ENCODE measurements around the gene TBX2.

The TBX2 gene

GRCh38 chr17:61416540-61417363 is 17.1 kb downstream of the TBX2 start (continued):
- TF ChIP-seq ZNF639 (tag by site-specific recombination; IDR thresholded peaks at IDR 0.05) (no peak), IKZF3 (tag by site-specific recombination; IDR thresholded peaks at IDR 0.05) (no peak), ZNF302 (tag by site-specific recombination; IDR thresholded peaks at IDR 0.05; ENCODE audit: low read depth) (no peak), GLIS1 (tag by site-specific recombination; IDR thresholded peaks at IDR 0.05) (peak; percentile 21; the same call in 1 of the 2 replicates), ZNF791 (tag by site-specific recombination; IDR thresholded peaks at IDR 0.05) (no peak), ZNF404 (tag by site-specific recombination; IDR thresholded peaks at IDR 0.05) (no peak), ZNF324 (tag by site-specific recombination; IDR thresholded peaks at IDR 0.05) (peak; percentile 45; the same call in 1 of the 2 replicates), ZNF16 (tag by site-specific recombination; IDR thresholded peaks at IDR 0.05; ENCODE audit: low read depth) (no peak), SP2 (tag by site-specific recombination; IDR thresholded peaks at IDR 0.05) (0 out of 2 replicates have a peak, but pooled peaks have one; percentile 13)

- H3K27ac ChIP-seq (ENCODE audit: extremely low read depth, low read depth, low read length) = no peak overlapping the region
- no peaks in the 10 kb centered on the region for H3K36me3 ChIP-seq (ENCODE audit: control insufficient read depth in 2 of 2, insufficient read depth in 1 of 2, low read length in 2 of 2)
- TF ChIP-seq ZFP37 (tag by site-specific recombination; IDR thresholded peaks at IDR 0.05) = no peak
- TF ChIP-seq ZNF596 (tag by site-specific recombination; IDR thresholded peaks at IDR 0.05) = no peak
- no peak for TF ChIP-seq ZNF692 (tag by site-specific recombination; IDR thresholded peaks at IDR 0.05)
- TF ChIP-seq ZNF10 (tag by site-specific recombination; IDR thresholded peaks at IDR 0.05) = no peak
- no peak for TF ChIP-seq REPIN1 (tag by site-specific recombination; IDR thresholded peaks at IDR 0.05; ENCODE audit: low read depth)
- TF ChIP-seq ZNF114 (tag by site-specific recombination; IDR thresholded peaks at IDR 0.05) = no peak
- no peak for TF ChIP-seq YY1 (tag by site-specific recombination; IDR thresholded peaks at IDR 0.05)
- TF ChIP-seq ZNF157 (tag by site-specific recombination; IDR thresholded peaks at IDR 0.05) = no peak
- no peak for TF ChIP-seq KLF1 (tag by site-specific recombination; IDR thresholded peaks at IDR 0.05)
- no peak for TF ChIP-seq ZNF514 (tag by site-specific recombination; IDR thresholded peaks at IDR 0.05)
- no peak for TF ChIP-seq ZNF530 (tag by site-specific recombination; IDR thresholded peaks at IDR 0.05; ENCODE audit: low read depth)
- TF ChIP-seq ZNF121 (tag by site-specific recombination; IDR thresholded peaks at IDR 0.05) = no peak
- TF ChIP-seq ZNF37A (tag by site-specific recombination; IDR thresholded peaks at IDR 0.05) = no peak
- no peak for TF ChIP-seq ZNF112 (tag by site-specific recombination; IDR thresholded peaks at IDR 0.05)
- TF ChIP-seq TCF7L2 (IDR thresholded peaks at IDR 0.05; ENCODE audit: borderline replicate concordance, low read depth, low read length) = no peak
- TF ChIP-seq GLIS1 (tag by site-specific recombination; IDR thresholded peaks at IDR 0.05) = no peak
- H3K4me1 ChIP-seq (ENCODE audit: control insufficient read depth, insufficient read depth, low read length) = peaks cover 1% of the 10 kb centered on the region; the same call in 1 of the 2 replicates
- no peak overlapping the region for H3K4me3 ChIP-seq (ENCODE audit: low read depth, low read length)
- ChIA-PET CTCF (interaction anchor here (0.7 to 3.4 kb wide), 7 partner anchors 9 to 416 kb away, joined by 3 to 19 read pairs (median 5); no protein-coding TSS in a partner anchor), POLR2A (no interaction called here)
- no peaks in the 10 kb centered on the region for H3K9me3 ChIP-seq (ENCODE audit: control insufficient read depth, insufficient read depth, low read depth, low read length)
Observed at GRCh38 chr17:61418449-61418848, 18.8 kb downstream of the TBX2 start.
